Hepatocyte (in vitro differentiated cells): ENCODE measurements around the gene TCEANC2. TPM values are rescaled to one million over a fixed set of nuclear protein-coding genes. Genes with fewer than 3 reads are reported as not detected.

Experiments
- DNase-seq: peaks from one replicate; pipeline ENCODE4 v3.0.0-alpha.2; 2016; ENCODE audit warnings: low spot score
- H2AFZ ChIP-seq: fragments of 200-600 bp; sonication (generic); 2 replicates; pipeline ENCODE4 v1.6.0; 2016; ENCODE audit warnings: antibody characterized with exemption, mild to moderate bottlenecking
- H3K27ac ChIP-seq: fragments of 200-600 bp; sonication (generic); 2 replicates; pipeline ENCODE4 v1.5.1; 2016; ENCODE audit warnings: mild to moderate bottlenecking
- H3K27me3 ChIP-seq: fragments of 200-600 bp; sonication (generic); 2 replicates; pipeline ENCODE4 v1.6.1; 2016
- H3K36me3 ChIP-seq: fragments of 200-600 bp; sonication (generic); replicated peaks from 2 replicates; pipeline ENCODE4 v1.5.1; 2016; ENCODE audit warnings: low read depth; ENCODE audit not compliant: insufficient read depth
- H3K4me1 ChIP-seq: fragments of 200-600 bp; sonication (generic); 2 replicates; pipeline ENCODE4 v1.5.1; 2016; ENCODE audit warnings: mild to moderate bottlenecking, moderate library complexity; ENCODE audit not compliant: insufficient read depth
- H3K4me2 ChIP-seq: fragments of 200-600 bp; sonication (generic); 2 replicates; pipeline ENCODE4 v1.6.0; 2016
- H3K4me3 ChIP-seq: fragments of 200-600 bp; sonication (generic); 2 replicates; pipeline ENCODE4 v1.5.1; 2016; ENCODE audit warnings: mild to moderate bottlenecking
- H3K79me2 ChIP-seq: fragments of 200-600 bp; sonication (generic); 2 replicates; pipeline ENCODE4 v1.6.0; 2017; ENCODE audit warnings: mild to moderate bottlenecking
- H3K9me2 ChIP-seq: fragments of 200-600 bp; sonication (generic); replicated peaks from 2 replicates; pipeline ENCODE4 v1.6.0; 2017; ENCODE audit warnings: mild to moderate bottlenecking; ENCODE audit not compliant: insufficient read depth
- H3K9me3 ChIP-seq: fragments of 200-600 bp; sonication (generic); 2 replicates; pipeline ENCODE4 v1.5.1; 2016; ENCODE audit warnings: low read depth, mild to moderate bottlenecking
- H4K20me1 ChIP-seq: fragments of 200-600 bp; sonication (generic); 2 replicates; pipeline ENCODE4 v1.6.0; 2016; ENCODE audit warnings: mild to moderate bottlenecking; ENCODE audit not compliant: insufficient read depth, poor library complexity, severe bottlenecking
- CTCF ChIP-seq: fragments of 200-600 bp; sonication (generic); IDR thresholded peaks from 2 replicates; pipeline ENCODE4 v1.5.1; 2016; ENCODE audit warnings: antibody characterized with exemption, mild to moderate bottlenecking; ENCODE audit not compliant: poor library complexity
- EZH2 ChIP-seq: fragments of 200-600 bp; sonication (generic); IDR thresholded peaks from 2 replicates; pipeline ENCODE4 v1.6.1; 2016; ENCODE audit warnings: antibody characterized with exemption, mild to moderate bottlenecking, borderline replicate concordance
- EZH2phosphoT487 ChIP-seq: fragments of 200-600 bp; sonication (generic); IDR thresholded peaks from one replicate; pipeline ENCODE4 v1.6.1; 2018; ENCODE audit warnings: antibody characterized with exemption, mild to moderate bottlenecking, low read depth, moderate library complexity; ENCODE audit not compliant: unreplicated experiment, severe bottlenecking
- WGBS: methylation state at CpG from one replicate; pipeline ENCODE4 v1.1.6; 2016; ENCODE audit warnings: low lambda C conversion rate; ENCODE audit errors: missing lambda C conversion rate; 5-methylcytosine and 5-hydroxymethylcytosine counted together
- polyA plus RNA-seq: library from polyadenylated mRNA; unstranded; fragments of >200 nt; fragmentation: Nextera tagmentation; extraction: Ambion mirVana; gene quantifications from 2 replicates; pipeline ENCODE4 v1.2.1, GENCODE V29; 2016
- total RNA-seq: library from RNA; depleted of rRNA; stranded (reverse); fragments of >200 nt; gene quantifications from 2 replicates; pipeline ENCODE4 v1.2.3, GENCODE V29; 2014

TCEANC2 gene
- total and polyA plus RNA-seq, 2 experiments from 2014 or later: 3.0 to 3.2 TPM

- no peaks in the 10 kb centered on the region for H3K27me3 ChIP-seq
- H3K9me2 ChIP-seq: no peaks in the 10 kb centered on the region
- no peaks in the 10 kb centered on the region for H3K36me3 ChIP-seq
- H3K4me3 ChIP-seq: no peak overlapping the region
- no peak overlapping the region for H3K4me2 ChIP-seq
- no peaks in the 10 kb centered on the region for H3K9me3 ChIP-seq
- no peak for TF ChIP-seq EZH2
- no peaks in the 10 kb centered on the region for H3K79me2 ChIP-seq
- no peak overlapping the region for H2AFZ ChIP-seq
- no peak overlapping the region for H3K27ac ChIP-seq
- no peak for DNase-seq
- no peaks in the 10 kb centered on the region for H4K20me1 ChIP-seq
- no peaks in the 10 kb centered on the region for H3K4me1 ChIP-seq
- 94% methylated on average over 3 of the region's 3 CpGs for WGBS
Measured at GRCh38 chr1:54111624-54112023, 58.2 kb downstream of the TCEANC2 start.

- TF ChIP-seq EZH2 (no peak), EZH2phosphoT487 (no peak), CTCF (no peak)
- Histone ChIP-seq H3K9me3 (no peaks in the 10 kb centered on the region), H2AFZ (no peak overlapping the region), H3K4me3 (no peak overlapping the region), H3K9me2 (no peaks in the 10 kb centered on the region), H3K27ac (no peak overlapping the region), H4K20me1 (no peaks in the 10 kb centered on the region), H3K79me2 (no peaks in the 10 kb centered on the region), H3K4me2 (no peak overlapping the region), H3K27me3 (no peaks in the 10 kb centered on the region), H3K4me1 (no peaks in the 10 kb centered on the region), H3K36me3 (no peaks in the 10 kb centered on the region)
- no peak for DNase-seq
- 93% methylated on average over 7 of the region's 7 CpGs for WGBS
Measured at GRCh38 chr1:54112027-54112426, 58.6 kb downstream of the TCEANC2 start.

GRCh38 chr1:54112705-54113368, 59.4 kb downstream of the TCEANC2 start:
- no peaks in the 10 kb centered on the region for H3K9me3 ChIP-seq

More at GRCh38 chr1:54112705-54113368, 59.4 kb downstream of the TCEANC2 start:
- Histone ChIP-seq H3K27ac (no peak overlapping the region), H3K9me2 (no peaks in the 10 kb centered on the region), H3K36me3 (no peaks in the 10 kb centered on the region), H3K4me2 (no peak overlapping the region), H3K79me2 (no peaks in the 10 kb centered on the region), H4K20me1 (no peaks in the 10 kb centered on the region), H3K4me1 (no peaks in the 10 kb centered on the region), H3K4me3 (no peak overlapping the region), H2AFZ (no peak overlapping the region), H3K27me3 (no peaks in the 10 kb centered on the region)
- TF ChIP-seq EZH2phosphoT487 (no peak), CTCF (no peak), EZH2 (no peak)
- 95% methylated on average over 5 of the region's 5 CpGs for WGBS
- no peak for DNase-seq
